ENCODE results near the gene ZEB2.

Gene ZEB2

GRCh38 chr2:144459937-144460336 lies 60.0 kb downstream of the ZEB2 start:
- Histone ChIP-seq H3K27me3 (ENCODE audit: insufficient read depth, low read length) (no peaks in the 10 kb centered on the region), H2BK120ac (ENCODE audit: insufficient read depth, low read length, poor library complexity) (no peak overlapping the region), H3K79me2 (ENCODE audit: control insufficient read depth, insufficient read depth, low read length, poor library complexity) (no peaks in the 10 kb centered on the region), H2AK5ac (ENCODE audit: low read length) (no peak overlapping the region), H2BK5ac (ENCODE audit: low read depth, low read length, poor library complexity) (no peak overlapping the region), H3K18ac (ENCODE audit: low read length) (no peak overlapping the region), H3K9me3 (ENCODE audit: insufficient read depth, low read depth, low read length) (no peaks in the 10 kb centered on the region), H2AFZ (ENCODE audit: insufficient read depth, low read length, poor library complexity) (no peak overlapping the region), H3K4me2 (ENCODE audit: low read length) (no peak overlapping the region), H3K14ac (ENCODE audit: low read length) (no peak overlapping the region), H4K91ac (ENCODE audit: low read depth, low read length) (no peak overlapping the region), H3K79me1 (ENCODE audit: low read length) (peaks cover 3% of the 10 kb centered on the region), H3K4ac (ENCODE audit: low read depth, low read length) (no peak overlapping the region), H3K4me1 (ENCODE audit: control insufficient read depth in 1 of 2, insufficient read depth in 2 of 2, low read length in 2 of 2) (peaks cover 0 to 11% of the 10 kb centered on the region in 2 experiments), H3K4me3 (ENCODE audit: low read depth, low read length) (no peak overlapping the region), H3K9ac (ENCODE audit: low read length) (no peak overlapping the region), H2BK12ac (ENCODE audit: low read length) (peak overlapping the region; percentile 21), H3K36me3 (ENCODE audit: control insufficient read depth in 1 of 2, insufficient read depth in 2 of 2, low read length in 2 of 2) (no peaks in the 10 kb centered on the region), H4K12ac (ENCODE audit: low read depth, low read length) (no peak overlapping the region), H3K27ac (ENCODE audit: low read depth, low read length) (no peak overlapping the region), H3K23ac (ENCODE audit: low read length) (no peak overlapping the region), H4K8ac (ENCODE audit: low read depth, low read length) (no peak overlapping the region)
- DNase-seq, result peak in 1 of 2 donors; percentile 12
- WGBS (ENCODE audit: extremely low coverage, insufficient coverage, insufficient read length), result no CpG with 5 or more reads among the region's 5 CpGs

- Histone ChIP-seq H3K4me3 (ENCODE audit: low read depth, low read length) (no peak overlapping the region), H3K79me1 (ENCODE audit: low read length) (peaks cover 5% of the 10 kb centered on the region), H3K4me2 (ENCODE audit: low read length) (no peak overlapping the region), H3K27me3 (ENCODE audit: insufficient read depth, low read length) (no peaks in the 10 kb centered on the region), H3K9me3 (ENCODE audit: insufficient read depth, low read depth, low read length) (no peaks in the 10 kb centered on the region), H3K79me2 (ENCODE audit: control insufficient read depth, insufficient read depth, low read length, poor library complexity) (no peaks in the 10 kb centered on the region), H2BK12ac (ENCODE audit: low read length) (no peak overlapping the region), H4K8ac (ENCODE audit: low read depth, low read length) (no peak overlapping the region), H3K9ac (ENCODE audit: low read length) (no peak overlapping the region), H4K91ac (ENCODE audit: low read depth, low read length) (no peak overlapping the region), H3K36me3 (ENCODE audit: control insufficient read depth in 1 of 2, insufficient read depth in 2 of 2, low read length in 2 of 2) (no peaks in the 10 kb centered on the region), H3K18ac (ENCODE audit: low read length) (no peak overlapping the region), H2BK120ac (ENCODE audit: insufficient read depth, low read length, poor library complexity) (no peak overlapping the region), H3K14ac (ENCODE audit: low read length) (no peak overlapping the region), H2BK5ac (ENCODE audit: low read depth, low read length, poor library complexity) (no peak overlapping the region), H3K4ac (ENCODE audit: low read depth, low read length) (no peak overlapping the region), H4K12ac (ENCODE audit: low read depth, low read length) (no peak overlapping the region), H3K4me1 (ENCODE audit: control insufficient read depth in 1 of 2, insufficient read depth in 2 of 2, low read length in 2 of 2) (peaks cover 0 to 11% of the 10 kb centered on the region in 2 experiments), H2AK5ac (ENCODE audit: low read length) (no peak overlapping the region), H3K23ac (ENCODE audit: low read length) (no peak overlapping the region), H3K27ac (ENCODE audit: low read depth, low read length) (no peak overlapping the region), H2AFZ (ENCODE audit: insufficient read depth, low read length, poor library complexity) (no peak overlapping the region)
- DNase-seq, result no peak
- no CpG with 5 or more reads among the region's 3 CpGs for WGBS (ENCODE audit: extremely low coverage, insufficient coverage, insufficient read length)
Measured at GRCh38 chr2:144459286-144459685, 60.6 kb downstream of the ZEB2 start.

GRCh38 chr2:144458541-144458940 lies 61.4 kb downstream of the ZEB2 start:
- no peaks in the 10 kb centered on the region for H3K36me3 ChIP-seq (ENCODE audit: control insufficient read depth in 1 of 2, insufficient read depth in 2 of 2, low read length in 2 of 2)
- H3K4me3 ChIP-seq (ENCODE audit: low read depth, low read length), result no peak overlapping the region
- no peak overlapping the region for H2BK5ac ChIP-seq (ENCODE audit: low read depth, low read length, poor library complexity)
- peaks cover 0 to 11% of the 10 kb centered on the region in 2 experiments for H3K4me1 ChIP-seq (ENCODE audit: control insufficient read depth in 1 of 2, insufficient read depth in 2 of 2, low read length in 2 of 2)
- H3K9ac ChIP-seq (ENCODE audit: low read length), result no peak overlapping the region
- DNase-seq, result no peak
- H3K4ac ChIP-seq (ENCODE audit: low read depth, low read length), result no peak overlapping the region
- no peaks in the 10 kb centered on the region for H3K9me3 ChIP-seq (ENCODE audit: insufficient read depth, low read depth, low read length)
- no peak overlapping the region for H2AK5ac ChIP-seq (ENCODE audit: low read length)
- H2BK12ac ChIP-seq (ENCODE audit: low read length), result no peak overlapping the region
- H4K12ac ChIP-seq (ENCODE audit: low read depth, low read length), result no peak overlapping the region
- H3K4me2 ChIP-seq (ENCODE audit: low read length), result no peak overlapping the region
- WGBS (ENCODE audit: extremely low coverage, insufficient coverage, insufficient read length), result 100% methylated on average over 2 of the region's 3 CpGs
- no peaks in the 10 kb centered on the region for H3K79me2 ChIP-seq (ENCODE audit: control insufficient read depth, insufficient read depth, low read length, poor library complexity)
- no peak overlapping the region for H2BK120ac ChIP-seq (ENCODE audit: insufficient read depth, low read length, poor library complexity)
- H3K14ac ChIP-seq (ENCODE audit: low read length), result no peak overlapping the region
- no peak overlapping the region for H3K18ac ChIP-seq (ENCODE audit: low read length)
- no peak overlapping the region for H2AFZ ChIP-seq (ENCODE audit: insufficient read depth, low read length, poor library complexity)
- no peak overlapping the region for H4K91ac ChIP-seq (ENCODE audit: low read depth, low read length)
- H4K8ac ChIP-seq (ENCODE audit: low read depth, low read length), result no peak overlapping the region
- H3K27ac ChIP-seq (ENCODE audit: low read depth, low read length), result no peak overlapping the region
- peaks cover 5% of the 10 kb centered on the region for H3K79me1 ChIP-seq (ENCODE audit: low read length)
- no peaks in the 10 kb centered on the region for H3K27me3 ChIP-seq (ENCODE audit: insufficient read depth, low read length)
- no peak overlapping the region for H3K23ac ChIP-seq (ENCODE audit: low read length)

GRCh38 chr2:144456680-144457079 lies 63.2 kb downstream of the ZEB2 start:
- no CpG with 5 or more reads among the region's 3 CpGs for WGBS (ENCODE audit: extremely low coverage, insufficient coverage, insufficient read length)
- Histone ChIP-seq H3K9me3 (ENCODE audit: insufficient read depth, low read depth, low read length) (no peaks in the 10 kb centered on the region), H4K91ac (ENCODE audit: low read depth, low read length) (peak overlapping the region; percentile 24), H2AK5ac (ENCODE audit: low read length) (peak overlapping the region; percentile 54), H3K27ac (ENCODE audit: low read depth, low read length) (no peak overlapping the region), H3K23ac (ENCODE audit: low read length) (no peak overlapping the region), H3K4ac (ENCODE audit: low read depth, low read length) (no peak overlapping the region), H2AFZ (ENCODE audit: insufficient read depth, low read length, poor library complexity) (peak overlapping the region; percentile 71), H4K12ac (ENCODE audit: low read depth, low read length) (no peak overlapping the region), H3K14ac (ENCODE audit: low read length) (peak overlapping the region; percentile 24), H3K79me2 (ENCODE audit: control insufficient read depth, insufficient read depth, low read length, poor library complexity) (no peaks in the 10 kb centered on the region), H4K8ac (ENCODE audit: low read depth, low read length) (peak overlapping the region; percentile 54), H2BK5ac (ENCODE audit: low read depth, low read length, poor library complexity) (no peak overlapping the region), H2BK12ac (ENCODE audit: low read length) (peak overlapping the region; percentile 84), H3K79me1 (ENCODE audit: low read length) (peaks cover 9% of the 10 kb centered on the region), H3K18ac (ENCODE audit: low read length) (no peak overlapping the region), H3K9ac (ENCODE audit: low read length) (no peak overlapping the region), H2BK120ac (ENCODE audit: insufficient read depth, low read length, poor library complexity) (peak overlapping the region; percentile 66), H3K36me3 (ENCODE audit: control insufficient read depth in 1 of 2, insufficient read depth in 2 of 2, low read length in 2 of 2) (no peaks in the 10 kb centered on the region), H3K4me3 (ENCODE audit: low read depth, low read length) (no peak overlapping the region), H3K27me3 (ENCODE audit: insufficient read depth, low read length) (no peaks in the 10 kb centered on the region), H3K4me1 (ENCODE audit: control insufficient read depth in 1 of 2, insufficient read depth in 2 of 2, low read length in 2 of 2) (peaks cover 3 to 14% of the 10 kb centered on the region in 2 experiments), H3K4me2 (ENCODE audit: low read length) (no peak overlapping the region)
- peak; percentile 23 to 52 for DNase-seq
